GM21717 (cell line): ENCODE results near the gene ZNF530.

Source experiments
- ATAC-seq: cut with Tn5 transposase; IDR thresholded peaks from one replicate; pipeline ENCODE4 v1.9.1; 2021; ENCODE audit warnings: mild to moderate bottlenecking, moderate library complexity; ENCODE audit not compliant: unreplicated experiment

ZNF530 gene

DNA sequence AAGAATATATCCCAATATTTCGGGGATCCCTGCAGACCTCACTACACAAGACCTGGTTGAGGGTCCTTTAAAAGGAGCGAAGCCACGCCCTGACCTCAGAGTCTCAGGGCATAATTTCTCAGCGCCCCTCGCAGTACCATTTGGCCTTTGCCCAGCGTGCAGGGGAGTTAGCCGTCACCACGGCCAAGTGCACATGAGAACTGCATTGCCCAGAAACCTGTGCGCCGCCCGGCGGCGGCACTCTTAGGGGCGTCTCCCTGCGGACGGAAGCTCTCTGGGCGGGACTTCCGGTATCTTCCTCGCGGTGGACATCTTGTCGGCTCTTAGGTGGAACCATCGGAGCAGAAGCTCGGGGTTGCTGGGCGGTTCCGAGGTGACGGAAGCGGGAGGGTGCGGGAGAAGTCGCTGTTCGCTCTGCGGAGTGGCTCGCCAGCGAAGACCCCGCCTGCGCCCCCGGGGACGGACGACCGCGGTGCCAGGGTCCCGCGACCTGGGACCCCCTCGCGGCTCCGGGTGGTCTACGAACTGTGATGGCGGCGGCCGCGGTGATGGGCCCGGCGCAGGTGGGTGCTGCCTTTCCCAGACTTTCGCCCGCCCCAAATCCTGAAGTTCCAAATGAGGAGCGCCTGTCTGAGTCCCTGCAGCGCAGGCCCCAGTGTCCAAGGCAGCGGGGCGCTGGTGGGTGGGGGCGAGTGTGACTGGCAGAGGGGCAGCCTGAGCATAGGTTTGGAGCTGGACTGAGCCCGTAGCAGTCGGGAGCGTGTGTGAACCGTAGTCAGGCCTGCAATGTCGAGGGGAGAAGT lies 14.5 kb downstream of the ZNF530 start, which contains the start of gene ZNF134:
Gene ZNF134 (plus strand): TSS at position 302 of the 803 bp plus-strand sequence. CDS start 5,227 bp downstream, outside the sequence.
- peak; percentile 95 for ATAC-seq

DNA sequence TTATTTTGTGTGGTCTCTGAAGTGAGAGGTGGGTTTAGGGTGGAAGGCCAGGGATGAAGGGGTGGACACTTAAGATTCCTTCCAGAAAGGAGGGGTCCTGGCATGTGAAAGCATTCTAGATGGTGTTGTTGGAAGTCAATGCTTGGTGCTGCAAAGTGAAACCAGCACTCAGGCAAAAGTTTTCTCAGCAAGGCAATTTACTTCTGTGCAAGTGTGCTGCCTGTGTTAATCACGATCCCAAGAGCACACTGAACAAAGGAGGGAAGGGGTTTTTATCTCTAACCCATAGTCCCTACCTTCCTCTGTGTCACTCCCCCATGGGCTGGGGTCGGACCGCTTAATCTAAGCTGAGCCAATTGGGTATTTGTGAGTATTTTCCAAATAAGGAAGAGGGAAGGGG lies 15.7 kb downstream of the ZNF530 start:
- no peak for ATAC-seq

DNA sequence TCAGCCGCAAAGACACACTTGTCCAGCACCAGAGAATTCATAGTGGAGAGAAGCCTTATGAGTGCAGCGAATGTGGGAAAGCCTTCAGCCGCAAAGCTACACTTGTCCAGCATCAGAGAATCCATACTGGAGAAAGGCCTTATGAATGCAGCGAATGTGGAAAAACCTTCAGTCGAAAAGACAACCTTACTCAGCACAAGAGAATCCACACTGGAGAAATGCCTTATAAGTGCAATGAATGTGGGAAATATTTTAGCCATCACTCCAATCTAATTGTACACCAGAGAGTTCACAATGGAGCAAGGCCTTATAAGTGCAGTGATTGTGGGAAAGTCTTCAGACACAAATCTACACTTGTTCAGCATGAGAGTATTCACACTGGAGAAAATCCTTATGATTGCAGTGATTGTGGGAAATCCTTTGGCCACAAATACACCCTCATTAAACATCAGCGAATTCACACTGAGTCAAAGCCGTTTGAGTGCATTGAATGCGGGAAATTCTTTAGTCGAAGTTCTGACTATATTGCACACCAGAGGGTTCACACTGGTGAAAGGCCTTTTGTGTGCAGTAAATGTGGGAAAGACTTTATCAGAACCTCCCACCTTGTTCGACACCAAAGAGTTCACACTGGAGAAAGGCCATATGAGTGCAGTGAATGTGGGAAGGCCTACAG lies 21.1 kb downstream of the ZNF530 start:
- ATAC-seq, result no peak

- no peak for ATAC-seq
Observed at GRCh38 chr19:57623091-57623490, 23.4 kb downstream of the ZNF530 start.

DNA sequence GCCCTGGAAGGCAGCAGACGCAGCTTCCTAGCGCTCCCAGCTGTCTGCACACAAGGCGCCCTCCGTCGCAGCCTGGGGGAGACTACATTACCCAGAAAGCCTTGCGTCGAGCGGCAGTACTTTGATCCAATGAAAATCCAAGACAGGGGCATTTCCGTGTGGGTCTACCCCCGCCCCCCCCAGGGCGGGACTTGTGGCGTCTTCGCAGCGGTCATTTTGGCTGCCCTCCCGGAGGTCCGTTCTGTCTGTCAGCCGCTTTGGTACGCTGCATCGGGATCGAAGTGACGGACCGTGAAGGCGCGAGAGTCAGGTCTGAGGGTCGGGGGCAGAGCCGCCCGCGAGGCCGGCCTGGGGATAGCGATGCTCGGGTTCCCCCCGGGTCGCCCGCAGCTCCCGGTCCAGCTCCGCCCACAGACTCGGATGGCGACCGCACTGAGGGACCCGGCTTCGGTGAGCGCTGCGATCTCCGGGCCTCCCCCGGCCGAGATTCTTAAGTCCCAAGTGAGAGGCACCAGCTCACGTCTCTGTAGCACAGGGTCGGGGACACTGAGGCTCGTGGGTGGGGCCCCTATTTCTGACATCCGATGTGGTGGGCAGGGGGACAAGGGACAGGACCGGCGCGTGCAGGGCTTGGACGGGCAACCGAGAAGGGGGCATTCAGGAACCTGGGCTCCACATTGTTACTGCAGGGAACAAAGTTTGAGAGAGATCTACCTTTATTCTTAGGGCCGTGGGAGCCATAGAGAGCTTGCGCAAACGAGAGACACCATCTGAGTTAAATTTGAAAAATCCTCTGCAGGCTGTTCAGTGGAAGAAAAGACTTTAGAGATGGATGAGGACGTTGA lies 33.5 kb downstream of the ZNF530 start, which contains the start of gene ZNF211:
Gene ZNF211 (plus strand): TSS at position 182 of the 845 bp plus-strand sequence. CDS start 179 bp downstream, at position 361.
- ATAC-seq, result peak; percentile 90

DNA sequence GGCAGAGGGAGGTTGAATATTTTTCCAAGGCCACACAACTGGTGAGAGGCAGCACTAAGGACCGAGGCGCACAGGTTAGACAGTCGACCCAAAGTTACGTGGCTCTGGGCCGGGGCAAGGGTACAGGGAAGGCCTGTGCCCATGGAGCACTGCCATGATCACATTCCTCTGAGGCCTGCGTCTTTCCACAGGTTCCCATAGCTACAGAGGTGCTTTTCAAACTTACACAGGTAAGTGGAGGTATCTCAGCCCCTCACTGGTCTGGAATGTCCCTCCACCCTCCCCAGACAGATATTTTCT lies 34.1 kb downstream of the ZNF530 start:
- ATAC-seq, result no peak

DNA sequence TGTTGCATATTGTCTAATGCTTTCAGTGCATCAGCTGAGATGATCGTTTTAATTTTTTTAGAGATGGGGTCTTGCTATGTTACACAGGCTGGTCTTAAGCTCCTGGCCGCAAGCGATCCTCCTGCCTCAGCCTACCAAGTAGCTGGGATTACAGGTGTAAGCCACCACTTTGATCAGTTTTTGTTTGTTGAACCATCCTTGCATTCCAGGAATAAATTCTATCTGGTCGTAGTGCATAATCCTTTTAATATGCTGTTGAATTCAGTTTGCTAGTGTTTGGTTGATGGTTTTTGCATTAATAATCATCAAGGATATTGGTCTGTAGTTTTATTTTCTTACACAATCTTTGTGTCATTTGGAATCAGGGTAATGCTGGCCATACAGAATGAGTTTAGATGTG lies 37.7 kb downstream of the ZNF530 start:
- ATAC-seq, result no peak

DNA sequence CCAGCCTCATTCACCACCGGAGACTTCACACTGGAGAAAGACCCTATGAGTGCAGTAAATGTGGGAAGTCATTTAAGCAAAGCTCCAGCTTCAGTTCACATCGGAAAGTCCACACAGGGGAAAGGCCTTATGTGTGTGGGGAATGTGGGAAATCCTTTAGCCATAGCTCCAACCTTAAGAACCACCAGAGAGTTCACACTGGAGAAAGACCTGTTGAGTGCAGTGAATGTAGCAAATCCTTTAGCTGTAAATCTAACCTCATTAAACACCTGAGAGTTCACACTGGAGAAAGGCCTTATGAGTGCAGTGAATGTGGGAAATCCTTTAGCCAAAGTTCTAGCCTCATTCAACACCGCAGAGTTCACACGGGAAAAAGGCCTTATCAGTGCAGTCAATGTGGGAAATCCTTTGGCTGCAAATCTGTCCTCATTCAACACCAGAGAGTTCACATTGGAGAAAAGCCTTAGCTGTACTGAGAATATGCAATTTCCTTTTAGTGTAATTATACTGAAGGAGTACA lies 42.1 kb downstream of the ZNF530 start:
- no peak for ATAC-seq

DNA sequence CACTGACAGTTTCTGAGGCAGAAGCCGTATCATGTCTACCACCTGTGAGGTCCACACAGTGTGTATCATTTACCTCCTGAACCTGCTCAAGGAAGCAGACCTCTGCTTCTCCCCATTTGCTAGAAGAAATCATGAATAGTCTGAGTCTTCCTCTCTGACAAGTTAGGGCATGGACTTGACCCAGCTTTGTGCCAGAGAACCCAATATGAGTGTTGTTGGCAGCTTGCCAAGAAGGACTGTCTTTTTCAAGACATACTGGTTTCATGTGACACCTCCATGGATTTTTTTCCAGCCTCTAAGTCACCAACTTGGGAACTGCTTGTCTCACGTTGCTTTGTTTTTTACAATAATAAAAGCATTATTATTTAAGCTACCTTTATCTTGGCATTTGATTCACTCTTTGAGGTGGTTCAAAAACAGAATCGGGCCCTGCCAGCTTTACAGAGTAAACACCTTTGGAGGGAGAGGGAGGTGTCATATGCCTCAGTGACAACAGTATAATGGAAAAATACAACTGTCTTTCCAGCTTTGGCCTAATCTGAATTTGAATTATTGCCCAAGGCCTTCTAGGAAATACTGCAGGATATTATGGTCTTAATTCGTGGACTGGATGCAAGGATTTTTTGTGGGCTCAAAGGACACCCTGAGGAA lies 42.8 kb downstream of the ZNF530 start:
- ATAC-seq, result no peak

GRCh38 chr19:57643734-57644133 lies 44.0 kb downstream of the ZNF530 start:
- no peak for ATAC-seq

GRCh38 chr19:57648331-57649003 lies 48.8 kb downstream of the ZNF530 start:
- ATAC-seq, result no peak

GRCh38 chr19:57651654-57651996 lies 51.9 kb downstream of the ZNF530 start:
- no peak for ATAC-seq

DNA sequence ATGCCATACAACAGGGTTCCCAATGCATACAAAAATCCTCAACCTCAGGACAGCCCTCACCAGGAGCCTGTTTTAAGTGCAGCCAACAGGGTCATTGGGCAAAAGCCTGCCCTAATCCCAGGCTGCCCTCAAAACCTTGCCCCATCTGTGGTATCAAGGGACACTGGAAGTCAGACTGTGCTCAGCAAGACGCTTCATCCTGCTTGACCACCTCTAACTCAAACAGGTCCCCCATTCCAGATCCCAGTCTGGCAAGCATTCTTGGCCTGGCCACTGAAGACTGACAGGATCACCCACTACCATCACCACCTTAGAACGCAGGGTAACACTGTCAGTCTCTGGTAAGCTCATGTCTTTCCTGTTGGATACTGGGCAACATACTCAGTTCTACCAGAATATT lies 54.0 kb downstream of the ZNF530 start:
- no peak for ATAC-seq

DNA sequence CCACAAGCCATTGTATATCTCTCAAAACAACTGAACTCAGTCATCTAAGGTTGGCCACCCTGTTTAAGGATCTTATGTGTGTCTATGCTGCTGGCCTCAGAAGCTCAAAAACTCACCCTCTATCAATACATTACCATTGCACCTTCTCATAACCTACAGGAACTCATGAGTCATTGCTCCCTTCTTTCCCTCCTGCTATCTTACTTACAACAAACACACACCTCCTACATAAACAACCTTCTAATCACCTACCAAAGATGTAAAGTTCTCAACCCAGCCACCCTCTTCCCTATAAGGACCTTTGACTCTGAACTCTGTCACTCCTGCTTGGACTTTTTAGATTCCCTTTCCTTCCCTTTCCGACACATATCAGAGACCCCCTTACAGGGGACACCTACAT lies 55.8 kb downstream of the ZNF530 start:
- ATAC-seq, result no peak

DNA sequence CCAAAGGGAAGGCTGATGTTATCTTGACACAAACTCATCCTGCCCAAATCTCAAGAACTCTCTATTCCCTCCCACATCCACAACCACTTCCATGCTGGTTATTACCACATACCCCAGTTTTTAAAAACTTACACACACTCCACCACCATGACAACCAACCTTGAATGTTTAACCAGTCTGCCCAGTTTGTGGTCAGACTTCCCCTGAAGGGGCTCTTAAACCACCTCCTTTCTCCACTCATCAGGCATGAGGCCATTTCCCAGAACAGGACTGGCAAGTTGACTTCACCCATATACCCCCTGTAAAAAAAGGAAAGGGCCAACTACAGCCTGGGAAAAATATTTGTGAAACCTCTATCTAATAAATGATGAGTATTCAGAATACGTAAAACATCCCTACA lies 56.7 kb downstream of the ZNF530 start:
- ATAC-seq, result no peak
